GM18517 (cell line): Measurements from ENCODE around the gene KIF17.
A peak's percentile ranks its signal among the peaks of the same experiment; 100 is the strongest.

Experiments
- ATAC-seq: cut with Tn5 transposase; IDR thresholded peaks from one replicate; pipeline ENCODE4 v1.9.1; 2021; ENCODE audit warnings: mild to moderate bottlenecking, moderate library complexity; ENCODE audit not compliant: unreplicated experiment

The KIF17 gene

GRCh38 chr1:20663365-20663764 lies 54.4 kb downstream of the KIF17 start:
- ATAC-seq: no peak

GRCh38 chr1:20662110-20662475 lies 55.7 kb downstream of the KIF17 start:
- no peak for ATAC-seq

- peak; percentile 96 for ATAC-seq
Measured at GRCh38 chr1:20661207-20662109, 56.3 kb downstream of the KIF17 start, which contains the start of gene DDOST. DDOST (minus strand) TSS chr1:20661369; CDS start chr1:20661350, 19 bp downstream.

- no peak for ATAC-seq
Measured at GRCh38 chr1:20660847-20661206, 57.0 kb downstream of the KIF17 start.

DNA sequence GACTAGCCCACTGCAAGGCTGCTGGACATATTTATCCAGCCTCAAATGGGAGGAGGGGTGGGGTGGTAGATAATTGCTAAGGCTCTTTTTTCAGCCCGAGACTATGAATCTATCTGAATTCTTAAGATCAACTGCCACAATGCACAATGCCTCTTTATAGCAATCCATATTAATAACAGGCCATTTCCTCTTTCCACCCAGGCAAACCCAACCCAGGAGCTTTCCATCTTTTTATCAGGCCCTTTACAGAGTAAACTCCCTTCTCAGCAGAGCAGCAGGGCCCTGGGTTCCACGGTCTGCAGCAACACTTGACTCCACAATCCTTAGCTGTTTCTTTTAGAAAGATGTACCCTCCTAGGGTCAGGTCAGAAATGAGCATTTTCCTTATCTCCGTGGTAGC lies 57.4 kb downstream of the KIF17 start:
- no peak for ATAC-seq

DNA sequence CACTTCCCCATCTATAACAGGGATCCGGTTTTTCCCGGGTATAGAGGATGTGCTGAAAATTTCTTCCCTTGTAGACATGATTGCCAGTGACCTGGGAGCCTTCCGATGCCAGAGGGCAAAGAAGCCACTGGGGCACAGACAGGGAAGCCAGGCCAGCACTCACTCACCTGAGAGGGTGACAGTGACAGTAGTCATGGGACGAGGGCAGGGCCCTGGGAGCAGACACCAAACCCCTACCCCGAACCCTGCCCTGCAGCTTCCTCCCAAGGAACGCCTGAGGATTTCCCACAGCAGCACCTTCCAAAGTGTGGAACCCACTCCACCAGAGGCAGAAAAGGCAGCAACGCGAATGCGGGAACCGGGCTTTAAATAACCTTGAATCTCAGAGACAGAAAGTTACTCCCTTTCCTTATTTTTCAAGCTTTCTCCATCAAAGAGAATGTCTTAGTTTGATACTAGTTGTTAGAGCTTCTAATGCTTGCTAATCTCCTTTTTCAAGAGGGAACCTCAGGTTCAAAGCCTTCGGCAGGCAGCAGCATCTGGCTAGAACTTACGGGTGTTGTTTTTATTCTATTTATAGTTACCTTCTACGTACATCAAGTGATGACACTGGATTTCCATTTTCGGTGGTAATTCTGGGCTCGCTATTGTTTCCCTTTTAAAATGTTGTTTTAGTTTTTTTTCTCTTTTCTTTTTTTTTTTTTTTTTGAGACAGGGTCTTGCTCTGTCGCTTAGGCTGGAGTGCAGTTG lies 59.5 kb downstream of the KIF17 start:
- no peak for ATAC-seq

DNA sequence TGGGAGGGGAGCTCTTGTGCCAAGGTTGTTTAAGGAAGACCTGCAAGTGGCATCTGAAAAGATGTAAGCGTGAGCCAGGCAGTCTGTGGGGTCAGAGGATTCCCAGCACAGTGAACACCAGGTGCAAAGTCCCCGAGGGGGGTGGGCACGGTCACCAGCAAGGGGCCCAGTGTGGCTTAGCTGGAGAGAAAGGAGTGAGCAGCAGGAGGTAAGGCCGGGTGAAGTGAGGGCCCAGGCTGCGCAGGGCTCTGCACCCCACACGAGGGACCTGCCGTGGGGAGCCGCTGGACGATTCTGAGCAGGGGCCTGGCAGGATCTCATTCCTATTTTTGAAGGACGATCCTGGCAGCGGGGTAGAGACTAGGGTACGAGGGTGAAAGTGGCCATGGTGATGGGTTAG lies 60.8 kb downstream of the KIF17 start:
- no peak for ATAC-seq

GRCh38 chr1:20654104-20654690 lies 63.6 kb downstream of the KIF17 start:
- no peak for ATAC-seq

DNA sequence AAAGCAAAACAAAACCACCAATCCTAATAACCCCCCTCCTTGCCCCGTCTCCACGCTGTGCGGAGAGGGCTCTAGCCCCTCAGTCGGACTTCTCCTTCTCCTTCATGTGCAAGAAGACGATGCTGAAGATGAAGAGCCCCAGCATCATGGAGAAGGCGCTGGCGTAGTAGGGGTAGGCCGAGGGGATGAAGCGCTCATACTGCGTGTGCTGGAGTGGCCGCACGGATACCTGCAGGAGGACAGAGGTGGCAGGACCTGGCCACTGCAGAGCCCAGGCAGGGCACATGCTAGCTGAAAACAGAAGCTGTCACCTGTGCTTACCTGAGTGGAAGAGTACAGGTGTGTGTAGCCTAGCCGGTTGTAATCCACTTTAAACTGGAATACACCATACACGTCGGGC lies 65.5 kb downstream of the KIF17 start:
- ATAC-seq: no peak

DNA sequence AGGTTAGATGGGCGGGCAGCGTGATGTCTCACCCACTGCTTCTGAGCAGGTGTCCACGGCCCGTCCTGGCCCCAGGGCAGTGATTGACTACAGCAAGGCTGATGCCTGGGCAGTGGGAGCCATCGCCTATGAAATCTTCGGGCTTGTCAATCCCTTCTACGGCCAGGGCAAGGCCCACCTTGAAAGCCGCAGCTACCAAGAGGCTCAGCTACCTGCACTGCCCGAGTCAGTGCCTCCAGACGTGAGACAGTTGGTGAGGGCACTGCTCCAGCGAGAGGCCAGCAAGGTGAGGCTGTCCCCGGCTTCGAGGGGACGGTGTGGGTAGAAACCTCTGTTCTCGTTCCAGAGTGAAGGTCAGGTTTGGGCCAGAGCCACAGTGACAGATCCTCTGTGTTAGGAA lies 68.9 kb downstream of the KIF17 start:
- no peak for ATAC-seq

- no peak for ATAC-seq
Measured at GRCh38 chr1:20648438-20648837, 69.4 kb downstream of the KIF17 start.

GRCh38 chr1:20645414-20645813 lies 72.4 kb downstream of the KIF17 start:
- ATAC-seq: no peak

DNA sequence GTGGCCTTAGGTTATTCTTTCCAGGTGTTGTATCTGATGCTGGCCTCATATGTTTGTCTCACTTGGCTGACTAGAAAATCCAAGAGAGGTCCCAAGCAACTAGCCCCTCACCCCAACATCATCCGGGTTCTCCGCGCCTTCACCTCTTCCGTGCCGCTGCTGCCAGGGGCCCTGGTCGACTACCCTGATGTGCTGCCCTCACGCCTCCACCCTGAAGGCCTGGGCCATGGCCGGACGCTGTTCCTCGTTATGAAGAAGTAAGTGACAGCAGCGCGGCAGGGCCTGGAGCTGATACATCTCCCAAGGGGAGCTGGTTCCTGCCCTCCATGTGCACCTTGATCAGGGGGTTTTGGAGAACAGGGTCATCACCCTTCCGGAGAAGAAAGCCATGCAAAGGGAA lies 73.4 kb downstream of the KIF17 start:
- ATAC-seq: no peak

DNA sequence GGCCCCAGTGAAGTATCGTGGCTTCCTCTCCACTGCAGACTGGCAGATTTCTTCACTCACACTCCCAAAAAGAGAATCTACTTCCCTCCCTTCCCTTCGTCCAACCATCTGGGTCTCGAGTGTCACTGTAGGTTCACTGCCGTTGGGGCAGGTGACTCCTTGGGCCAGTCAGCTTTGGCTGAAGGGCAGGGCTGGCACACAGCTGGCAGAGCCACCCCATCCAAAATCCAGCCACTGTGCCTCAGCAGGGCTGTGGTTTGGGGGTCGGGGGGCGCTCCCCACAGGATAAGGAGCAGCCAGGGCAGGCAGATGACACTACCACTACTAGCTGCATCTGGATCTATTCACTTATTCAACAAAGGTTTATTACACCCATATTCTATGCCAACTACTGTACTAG lies 74.7 kb downstream of the KIF17 start:
- no peak for ATAC-seq

- no peak for ATAC-seq
Measured at GRCh38 chr1:20641975-20642374, 75.8 kb downstream of the KIF17 start.

GRCh38 chr1:20640183-20640597 lies 77.6 kb downstream of the KIF17 start:
- ATAC-seq: no peak

DNA sequence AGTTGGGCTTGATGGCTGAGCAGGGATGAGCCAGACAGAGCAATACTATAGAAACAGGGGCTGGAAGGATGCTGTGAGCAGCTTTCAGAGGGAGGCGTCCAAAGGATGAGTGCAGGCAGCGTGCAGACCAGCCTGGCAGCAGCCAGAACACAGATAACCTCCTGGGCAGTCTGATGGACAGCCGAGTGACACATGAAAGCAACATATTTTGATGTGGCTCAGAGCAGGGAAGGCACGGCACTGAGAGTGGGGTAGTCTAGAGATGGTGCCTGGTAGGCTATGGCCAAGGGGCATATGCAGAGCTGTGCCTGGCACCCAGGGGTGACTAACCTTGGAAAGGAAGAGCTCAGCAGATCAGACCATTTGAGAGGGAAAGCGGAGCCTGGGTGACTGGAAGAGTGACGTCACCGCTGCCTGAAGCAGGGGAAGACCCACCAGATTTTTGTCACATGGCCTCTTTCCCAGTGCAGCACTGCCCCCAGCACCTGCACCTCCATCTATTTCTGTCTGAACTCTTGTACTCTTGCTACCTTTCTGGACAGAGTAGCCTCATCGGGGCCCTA lies 80.9 kb downstream of the KIF17 start:
- ATAC-seq: no peak

DNA sequence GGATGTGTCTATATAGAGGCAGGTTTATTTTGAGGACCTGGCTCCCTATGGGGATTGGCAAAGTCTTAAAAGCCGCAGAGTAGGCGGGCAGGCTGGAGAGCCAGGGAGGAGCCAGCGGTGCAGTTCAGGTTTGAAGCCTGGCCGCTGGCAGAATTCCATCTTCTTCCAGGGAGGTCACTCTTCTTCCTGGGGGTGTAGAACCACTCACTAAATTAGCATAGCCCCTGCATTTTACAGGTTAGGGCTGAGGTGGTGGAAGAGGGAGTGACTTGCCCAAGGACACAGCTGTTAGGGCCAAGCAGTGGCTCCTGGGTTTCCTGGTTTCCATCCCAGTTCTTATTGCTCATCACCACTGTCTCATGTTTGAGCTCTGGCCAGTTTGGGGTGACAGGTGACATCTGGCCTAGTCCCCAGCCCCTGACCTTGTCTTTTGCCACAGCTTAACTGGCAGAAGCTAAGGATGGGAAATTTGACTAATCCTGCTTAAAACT lies 83.2 kb downstream of the KIF17 start:
- ATAC-seq: no peak

- ATAC-seq: no peak
Measured at GRCh38 chr1:20634065-20634593, 83.7 kb downstream of the KIF17 start.

GRCh38 chr1:20633190-20634064 lies 84.4 kb downstream of the KIF17 start, which contains the start of gene PINK1:
PINK1 (plus strand) TSS chr1:20633458; CDS start chr1:20633549, 91 bp downstream.
- ATAC-seq: peak; percentile 60
